ENCODE data around the gene LRP8. TPM values are rescaled to one million over a fixed set of nuclear protein-coding genes. Genes with fewer than 3 reads are reported as not detected.

The LRP8 gene
- total RNA-seq (1 to 10 TPM in 2 of 4 donors, under 1 TPM in 2; 0.79 to 2.4 (median 1.1) TPM), polyA plus RNA-seq (1 to 10 TPM in 1 of 3 donors, under 1 TPM in 2; 0.17 to 1.2 (median 0.94) TPM)
- long read RNA-seq, donor 1, result 0 reads
- long read RNA-seq, donor 2, partial matches to known transcripts, result 1 of 2 reads
- long read RNA-seq, donor 2, other reads (novel, unspliced or antisense), result 1 of 2 reads

DNA sequence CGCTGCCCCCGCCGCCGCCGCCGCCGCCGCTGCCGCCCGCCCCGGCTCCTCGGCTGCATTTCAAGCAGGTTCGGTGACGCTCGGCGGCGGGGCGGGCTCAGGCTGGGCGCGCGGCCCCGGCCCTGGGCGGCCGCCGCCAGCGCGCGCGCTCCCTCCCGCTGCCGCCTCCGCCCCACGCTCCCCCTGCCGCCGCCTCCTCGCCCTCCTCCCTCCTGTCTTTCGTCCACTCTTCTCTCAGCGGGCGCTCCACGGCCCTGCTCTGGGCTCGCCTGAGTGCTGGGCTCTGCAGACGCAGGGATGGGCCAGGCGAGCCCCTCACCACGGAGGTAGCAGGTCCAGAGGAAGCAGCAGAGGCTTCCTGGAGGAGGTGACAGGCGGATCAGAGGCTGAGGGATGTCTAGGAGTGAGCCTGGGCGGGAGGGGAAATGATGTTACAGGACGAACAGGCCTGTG is at the start of gene LRP8:
Gene LRP8, minus strand, starts transcription at position 62 of the 453 bp plus-strand sequence. CDS start 158 bp downstream, outside the sequence.
- Histone ChIP-seq H3K36me3 (ENCODE audit: insufficient read depth in 1 of 2, low read depth in 1 of 2) (no peaks in the 10 kb centered on the region), H3K9me3 (no peaks in the 10 kb centered on the region), H3K27me3 (ENCODE audit: insufficient read depth in 3 of 3, low read length in 2 of 3) (no peaks in the 10 kb centered on the region), H3K4me3 (peak within 1 kb of the TSS; percentile 74), H3K4me1 (peaks cover 9% of the 10 kb centered on the region), H3K27ac (no peak within 1 kb of the TSS)
- WGBS, 3 donors, result 4 to 14% (median 11%) methylated on average over 11 to 43 of the region's 47 CpGs
- DNase-seq (peak; percentile 81 to 86), ATAC-seq (peak; percentile 44 to 58 (median 53))
- intact Hi-C loops (cut with DNase I), result no loop called here
- TF ChIP-seq, protein P1, sequence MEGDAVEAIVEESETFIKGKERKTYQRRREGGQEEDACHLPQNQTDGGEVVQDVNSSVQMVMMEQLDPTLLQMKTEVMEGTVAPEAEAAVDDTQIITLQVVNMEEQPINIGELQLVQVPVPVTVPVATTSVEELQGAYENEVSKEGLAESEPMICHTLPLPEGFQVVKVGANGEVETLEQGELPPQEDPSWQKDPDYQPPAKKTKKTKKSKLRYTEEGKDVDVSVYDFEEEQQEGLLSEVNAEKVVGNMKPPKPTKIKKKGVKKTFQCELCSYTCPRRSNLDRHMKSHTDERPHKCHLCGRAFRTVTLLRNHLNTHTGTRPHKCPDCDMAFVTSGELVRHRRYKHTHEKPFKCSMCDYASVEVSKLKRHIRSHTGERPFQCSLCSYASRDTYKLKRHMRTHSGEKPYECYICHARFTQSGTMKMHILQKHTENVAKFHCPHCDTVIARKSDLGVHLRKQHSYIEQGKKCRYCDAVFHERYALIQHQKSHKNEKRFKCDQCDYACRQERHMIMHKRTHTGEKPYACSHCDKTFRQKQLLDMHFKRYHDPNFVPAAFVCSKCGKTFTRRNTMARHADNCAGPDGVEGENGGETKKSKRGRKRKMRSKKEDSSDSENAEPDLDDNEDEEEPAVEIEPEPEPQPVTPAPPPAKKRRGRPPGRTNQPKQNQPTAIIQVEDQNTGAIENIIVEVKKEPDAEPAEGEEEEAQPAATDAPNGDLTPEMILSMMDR (IDR thresholded peaks at IDR 0.05), result no peak

DNA sequence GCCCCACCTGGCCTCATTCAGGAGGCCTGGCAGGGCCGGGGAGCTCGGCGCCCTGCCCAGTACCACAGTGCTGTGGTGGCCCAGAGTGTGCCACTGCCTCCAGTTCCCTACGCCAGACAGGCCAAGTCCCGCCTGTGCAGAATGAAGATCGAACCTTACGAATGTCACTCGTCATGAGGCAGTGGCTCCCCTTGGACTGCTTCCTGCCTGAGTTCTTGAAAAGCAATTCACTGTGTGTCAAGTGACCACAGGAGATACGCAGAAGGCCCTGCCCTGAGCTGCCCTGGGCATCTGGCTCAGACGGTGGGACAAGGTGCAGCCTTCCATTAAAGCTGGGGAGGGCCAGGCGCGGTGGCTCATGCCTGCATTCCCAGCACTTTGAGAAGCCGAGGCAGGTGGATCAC is 49.6 kb upstream of the LRP8 start:
- H3K9me3 ChIP-seq, result no peaks in the 10 kb centered on the region
- ATAC-seq (no peak), DNase-seq (peak in 1 of 2 donors; percentile 26)
- intact Hi-C loops (cut with DNase I), result no loop called here
- H3K27ac ChIP-seq, result no peak overlapping the region
- TF ChIP-seq, protein P1 (IDR thresholded peaks at IDR 0.05), result no peak
- no peaks in the 10 kb centered on the region for H3K27me3 ChIP-seq (ENCODE audit: insufficient read depth in 3 of 3, low read length in 2 of 3)
- H3K36me3 ChIP-seq (ENCODE audit: insufficient read depth in 1 of 2, low read depth in 1 of 2), result no peaks in the 10 kb centered on the region
- 86 to 87% (median 86%) methylated on average over 13 of the region's 13 CpGs for WGBS, 3 donors
- H3K4me1 ChIP-seq, result no peaks in the 10 kb centered on the region
- H3K4me3 ChIP-seq, result no peak overlapping the region

DNA sequence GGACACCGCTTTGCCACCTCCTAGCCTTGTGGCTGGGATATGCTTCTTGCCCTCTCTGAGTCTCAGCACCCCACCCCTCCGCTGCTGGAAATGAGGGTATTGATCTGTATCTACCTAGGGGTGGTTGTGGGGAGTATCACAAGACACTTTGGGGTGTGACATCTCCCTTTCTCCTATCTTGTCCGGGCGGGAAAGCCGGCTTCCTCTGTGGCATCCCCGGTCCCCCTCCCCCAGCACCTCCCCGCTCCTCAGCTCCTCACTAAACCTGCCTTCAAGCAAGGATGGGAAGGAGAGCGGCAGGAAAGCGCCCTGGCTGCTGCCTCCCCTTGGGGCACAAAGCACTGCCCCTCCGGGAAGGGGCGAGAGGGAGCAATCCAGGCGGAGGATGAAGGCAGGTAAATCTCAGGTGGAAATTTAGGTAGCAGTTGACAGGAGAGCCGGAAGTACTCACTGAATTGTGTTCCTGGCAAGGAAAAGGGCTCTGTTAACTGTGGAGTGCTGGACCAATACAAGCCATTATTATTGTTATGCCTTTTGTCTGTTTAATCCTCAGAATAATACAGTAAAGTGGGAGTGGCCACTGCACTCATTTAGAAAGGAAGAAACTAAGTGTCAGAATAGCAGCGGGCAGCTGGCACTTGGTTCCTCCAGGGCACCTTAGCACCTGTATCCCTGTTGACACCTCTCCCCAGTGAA is 49.0 kb upstream of the LRP8 start:
- DNase-seq, result peak in 1 of 2 donors; percentile 48

DNA sequence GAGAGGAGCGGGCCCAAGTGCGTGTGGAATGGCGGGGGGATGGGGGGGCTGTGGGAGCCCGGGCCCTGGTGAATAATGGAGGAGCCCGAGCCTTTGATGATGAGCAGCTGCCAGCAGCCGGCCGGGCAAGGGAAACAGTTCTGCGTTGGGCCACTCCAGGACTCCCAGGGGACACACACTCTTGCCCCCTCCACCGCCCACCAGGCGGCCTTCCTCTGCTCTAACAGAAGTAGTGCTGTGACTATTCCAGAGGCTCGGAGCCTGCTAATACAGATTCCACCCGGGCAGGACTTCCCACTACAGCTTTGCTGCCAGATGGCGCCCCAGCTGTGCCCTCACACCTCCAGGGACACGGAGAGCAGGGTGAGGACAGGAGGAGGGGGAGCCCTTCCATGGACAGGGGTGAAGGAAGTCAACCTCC is 48.2 kb upstream of the LRP8 start:
- WGBS, 3 donors, result 28 to 34% (median 32%) methylated on average over 13 to 14 of the region's 14 CpGs
- intact Hi-C loops (cut with DNase I), result no loop called here

More for the DNA sequence above, 49.0 kb upstream of the LRP8 start:
- intact Hi-C loops (cut with DNase I), result no loop called here
- Histone ChIP-seq H3K4me1 (no peaks in the 10 kb centered on the region), H3K27me3 (ENCODE audit: insufficient read depth in 3 of 3, low read length in 2 of 3) (no peaks in the 10 kb centered on the region), H3K9me3 (no peaks in the 10 kb centered on the region), H3K4me3 (no peak overlapping the region), H3K36me3 (ENCODE audit: insufficient read depth in 1 of 2, low read depth in 1 of 2) (no peaks in the 10 kb centered on the region), H3K27ac (no peak overlapping the region)
- 86 to 90% (median 87%) methylated on average over 14 of the region's 14 CpGs for WGBS, 3 donors
- TF ChIP-seq, protein P1 (IDR thresholded peaks at IDR 0.05), result no peak
- ATAC-seq, result no peak

More for the DNA sequence above, 48.2 kb upstream of the LRP8 start:
- ATAC-seq (no peak), DNase-seq (peak in 1 of 2 donors; percentile 32)
- Histone ChIP-seq H3K27me3 (ENCODE audit: insufficient read depth in 3 of 3, low read length in 2 of 3) (no peaks in the 10 kb centered on the region), H3K36me3 (ENCODE audit: insufficient read depth in 1 of 2, low read depth in 1 of 2) (no peaks in the 10 kb centered on the region), H3K27ac (no peak overlapping the region), H3K4me3 (no peak overlapping the region), H3K4me1 (no peaks in the 10 kb centered on the region), H3K9me3 (no peaks in the 10 kb centered on the region)
- TF ChIP-seq, protein P1 (IDR thresholded peaks at IDR 0.05), result no peak

Measured in psoas muscle (tissue), 8 donors.